ENCODE data around the gene JAKMIP1. TPM values are rescaled to one million over a fixed set of nuclear protein-coding genes. Genes with fewer than 3 reads are reported as not detected.

Gene JAKMIP1
- total and polyA plus RNA-seq, 4 donors = 0.08 to 0.46 (median 0.22) TPM

GRCh38 chr4:6027392-6027791, 173.0 kb downstream of the JAKMIP1 start:
- 65 to 69% methylated on average over 9 of the region's 9 CpGs for WGBS, 2 donors
- no peak overlapping the region for H3K4me3 ChIP-seq

DNA sequence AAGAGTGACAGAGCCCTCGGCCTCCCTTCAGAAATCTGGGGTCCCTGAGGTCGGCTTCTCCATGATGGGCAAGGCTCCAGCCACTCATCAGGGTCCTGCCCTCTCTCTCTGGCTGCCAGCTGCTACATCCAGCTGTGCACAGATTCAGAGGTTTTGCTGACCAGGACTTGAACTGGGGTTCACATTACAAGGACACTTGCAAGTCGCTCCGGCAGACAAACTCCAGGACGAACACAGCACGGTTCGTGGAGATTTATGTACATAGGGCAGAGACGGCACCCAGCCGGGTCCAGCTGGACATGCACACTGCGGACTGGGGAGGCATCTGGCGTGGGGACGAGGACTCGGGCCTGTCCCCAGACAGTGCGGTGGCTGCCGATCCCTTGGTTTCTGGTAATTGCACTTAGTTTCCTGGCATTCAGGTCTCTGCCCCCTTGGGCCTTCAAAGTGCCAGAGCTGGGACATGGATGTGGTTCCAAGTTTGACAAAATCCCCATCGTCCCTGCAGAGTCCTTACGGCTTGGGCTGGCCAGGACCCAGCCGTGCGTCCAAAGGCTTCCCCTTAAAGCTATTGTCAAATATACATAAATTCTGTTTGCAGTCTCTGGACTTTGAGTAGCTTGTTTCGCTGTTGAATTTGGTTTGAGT, 175.9 kb downstream of the JAKMIP1 start:
- no peaks in the 10 kb centered on the region for H3K4me1 ChIP-seq (ENCODE audit: control insufficient read depth in 5 of 5, insufficient read depth in 5 of 5, low read length in 5 of 5)
- peaks cover 0 to 10% (median under 1%) of the 10 kb centered on the region in 3 donors for H3K27me3 ChIP-seq (ENCODE audit: control insufficient read depth in 3 of 3, insufficient read depth in 3 of 3, low read length in 2 of 3)
- no peak overlapping the region for H3K9ac ChIP-seq (ENCODE audit: insufficient read depth in 1 of 2, low read length in 2 of 2)
- no peak overlapping the region for H3K27ac ChIP-seq (ENCODE audit: low read depth in 1 of 2, low read length in 1 of 2)
- ATAC-seq (ENCODE audit: insufficient read depth, low FRiP score) = no peak
- H3K9me3 ChIP-seq (ENCODE audit: control insufficient read depth in 4 of 4, insufficient read depth in 3 of 4, low read length in 3 of 4) = peaks cover 0 to 4% (median 0%) of the 10 kb centered on the region in 4 donors
- no peak for DNase-seq
- 75 to 83% methylated on average over 20 of the region's 20 CpGs for WGBS, 2 donors
- no peaks in the 10 kb centered on the region for H3K36me3 ChIP-seq (ENCODE audit: control insufficient read depth in 4 of 4, insufficient read depth in 4 of 4, low read length in 4 of 4)
- no peak for TF ChIP-seq CTCF (IDR thresholded peaks at IDR 0.05; ENCODE audit: control extremely low read depth, extremely low read depth)
- no peak overlapping the region for H3K4me3 ChIP-seq

More at GRCh38 chr4:6027392-6027791, 173.0 kb downstream of the JAKMIP1 start:
- TF ChIP-seq CTCF (IDR thresholded peaks at IDR 0.05; ENCODE audit: control extremely low read depth, extremely low read depth) = no peak
- Histone ChIP-seq H3K27me3 (ENCODE audit: control insufficient read depth in 3 of 3, insufficient read depth in 3 of 3, low read length in 2 of 3) (peaks cover 0 to 4% (median 4%) of the 10 kb centered on the region in 3 donors), H3K36me3 (ENCODE audit: control insufficient read depth in 4 of 4, insufficient read depth in 4 of 4, low read length in 4 of 4) (no peaks in the 10 kb centered on the region), H3K27ac (ENCODE audit: low read depth in 1 of 2, low read length in 1 of 2) (no peak overlapping the region), H3K4me1 (ENCODE audit: control insufficient read depth in 5 of 5, insufficient read depth in 5 of 5, low read length in 5 of 5) (peaks cover 0 to under 1% (median 0%) of the 10 kb centered on the region in 5 donors), H3K9me3 (ENCODE audit: control insufficient read depth in 4 of 4, insufficient read depth in 3 of 4, low read length in 3 of 4) (peaks cover 0 to 4% (median 0%) of the 10 kb centered on the region in 4 donors), H3K9ac (ENCODE audit: insufficient read depth in 1 of 2, low read length in 2 of 2) (no peak overlapping the region)
- ATAC-seq (ENCODE audit: insufficient read depth, low FRiP score) (no peak), DNase-seq (no peak)

GRCh38 chr4:6023731-6024130, 176.6 kb downstream of the JAKMIP1 start:
- H3K4me3 ChIP-seq = no peak overlapping the region
- TF ChIP-seq CTCF (IDR thresholded peaks at IDR 0.05; ENCODE audit: control extremely low read depth, extremely low read depth) = no peak
- peaks cover 0 to 10% (median 0%) of the 10 kb centered on the region in 3 donors for H3K27me3 ChIP-seq (ENCODE audit: control insufficient read depth in 3 of 3, insufficient read depth in 3 of 3, low read length in 2 of 3)
- no peak overlapping the region for H3K27ac ChIP-seq (ENCODE audit: low read depth in 1 of 2, low read length in 1 of 2)
- no peak for DNase-seq
- no peak overlapping the region for H3K9ac ChIP-seq (ENCODE audit: insufficient read depth in 1 of 2, low read length in 2 of 2)
- WGBS, 2 donors = 73% methylated on average over 10 of the region's 10 CpGs
- H3K9me3 ChIP-seq (ENCODE audit: control insufficient read depth in 4 of 4, insufficient read depth in 3 of 4, low read length in 3 of 4) = no peaks in the 10 kb centered on the region
- H3K4me1 ChIP-seq (ENCODE audit: control insufficient read depth in 5 of 5, insufficient read depth in 5 of 5, low read length in 5 of 5) = no peaks in the 10 kb centered on the region
- no peak for ATAC-seq (ENCODE audit: insufficient read depth, low FRiP score)
- H3K36me3 ChIP-seq (ENCODE audit: control insufficient read depth in 4 of 4, insufficient read depth in 4 of 4, low read length in 4 of 4) = no peaks in the 10 kb centered on the region
